Parathyroid adenoma (tissue), 2 donors: ENCODE data around the gene IRAK1BP1.

ENCODE experiments used
- H2AFZ ChIP-seq: fragments of 300-600 bp; sonication (generic); one replicate; pipeline ENCODE4 v1.7.0; 2017; ENCODE audit warnings: antibody characterized with exemption, mild to moderate bottlenecking
- H3K27ac ChIP-seq: fragments of 300-600 bp; sonication (generic); one replicate; pipeline ENCODE4 v1.7.0; 2017
- H3K27me3 ChIP-seq: fragments of 300-600 bp; sonication (generic); one replicate; pipeline ENCODE4 v1.7.0; 2017; ENCODE audit warnings: low read length; ENCODE audit not compliant: control insufficient read depth, insufficient read depth
- H3K36me3 ChIP-seq: fragments of 300-600 bp; sonication (generic); one replicate; pipeline ENCODE4 v1.7.0; 2017; ENCODE audit warnings: low read length; ENCODE audit not compliant: control insufficient read depth, insufficient read depth
- H3K4me1 ChIP-seq: fragments of 300-600 bp; sonication (generic); one replicate; pipeline ENCODE4 v1.7.0; 2017; ENCODE audit warnings: control low read depth
- H3K4me2 ChIP-seq: fragments of 300-600 bp; sonication (generic); one replicate; pipeline ENCODE4 v1.7.0; 2017; ENCODE audit warnings: low read length
- H3K4me3 ChIP-seq: fragments of 300-600 bp; sonication (generic); one replicate; pipeline ENCODE4 v1.7.0; 2017; ENCODE audit warnings: low read depth, low read length
- H3K79me2 ChIP-seq: fragments of 300-600 bp; sonication (generic); one replicate; pipeline ENCODE4 v1.7.0; 2017; ENCODE audit warnings: control low read depth
- H3K9ac ChIP-seq: fragments of 300-600 bp; sonication (generic); one replicate; pipeline ENCODE4 v1.7.0; 2017; ENCODE audit warnings: mild to moderate bottlenecking
- H3K9me3 ChIP-seq: fragments of 300-600 bp; sonication (generic); one replicate; pipeline ENCODE4 v1.7.0; 2017; ENCODE audit warnings: low read length; ENCODE audit not compliant: control insufficient read depth
- TF ChIP-seq, protein P1 (sequence below): fragments of 300-600 bp; sonication (generic); IDR thresholded peaks from one replicate; pipeline ENCODE4 v1.7.0; 2017; ENCODE audit warnings: antibody characterized with exemption, mild to moderate bottlenecking
- donor health status: primary hyperparathyroidism.

The IRAK1BP1 gene

DNA sequence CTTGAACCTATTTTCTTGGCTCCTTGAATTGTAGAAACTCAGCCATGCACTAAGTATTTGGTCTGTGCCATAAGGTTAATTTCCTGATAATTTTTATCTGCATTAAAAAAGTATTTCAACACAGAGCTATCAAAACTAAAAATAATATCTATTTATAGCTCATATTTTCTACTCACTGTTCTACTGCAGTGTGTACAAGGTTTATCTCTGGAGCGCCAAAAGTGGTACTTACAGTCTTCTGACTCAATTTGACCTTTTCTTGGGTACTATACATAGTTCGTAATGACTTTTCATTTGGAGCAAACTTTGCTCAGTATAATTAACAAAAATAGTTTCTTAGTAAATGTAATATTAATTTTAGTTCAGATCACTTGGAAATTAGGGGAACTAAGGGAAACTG is 69.2 kb downstream of the IRAK1BP1 start:
- no peaks in the 10 kb centered on the region for H3K79me2 ChIP-seq
- no peak overlapping the region for H3K4me3 ChIP-seq
- TF ChIP-seq, protein P1, sequence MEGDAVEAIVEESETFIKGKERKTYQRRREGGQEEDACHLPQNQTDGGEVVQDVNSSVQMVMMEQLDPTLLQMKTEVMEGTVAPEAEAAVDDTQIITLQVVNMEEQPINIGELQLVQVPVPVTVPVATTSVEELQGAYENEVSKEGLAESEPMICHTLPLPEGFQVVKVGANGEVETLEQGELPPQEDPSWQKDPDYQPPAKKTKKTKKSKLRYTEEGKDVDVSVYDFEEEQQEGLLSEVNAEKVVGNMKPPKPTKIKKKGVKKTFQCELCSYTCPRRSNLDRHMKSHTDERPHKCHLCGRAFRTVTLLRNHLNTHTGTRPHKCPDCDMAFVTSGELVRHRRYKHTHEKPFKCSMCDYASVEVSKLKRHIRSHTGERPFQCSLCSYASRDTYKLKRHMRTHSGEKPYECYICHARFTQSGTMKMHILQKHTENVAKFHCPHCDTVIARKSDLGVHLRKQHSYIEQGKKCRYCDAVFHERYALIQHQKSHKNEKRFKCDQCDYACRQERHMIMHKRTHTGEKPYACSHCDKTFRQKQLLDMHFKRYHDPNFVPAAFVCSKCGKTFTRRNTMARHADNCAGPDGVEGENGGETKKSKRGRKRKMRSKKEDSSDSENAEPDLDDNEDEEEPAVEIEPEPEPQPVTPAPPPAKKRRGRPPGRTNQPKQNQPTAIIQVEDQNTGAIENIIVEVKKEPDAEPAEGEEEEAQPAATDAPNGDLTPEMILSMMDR: no peak
- H3K36me3 ChIP-seq: no peaks in the 10 kb centered on the region
- no peak overlapping the region for H2AFZ ChIP-seq
- no peak overlapping the region for H3K27ac ChIP-seq
- H3K9ac ChIP-seq: no peak overlapping the region
- no peaks in the 10 kb centered on the region for H3K27me3 ChIP-seq
- H3K4me1 ChIP-seq: no peaks in the 10 kb centered on the region
- H3K9me3 ChIP-seq: no peaks in the 10 kb centered on the region
- H3K4me2 ChIP-seq: no peak overlapping the region

DNA sequence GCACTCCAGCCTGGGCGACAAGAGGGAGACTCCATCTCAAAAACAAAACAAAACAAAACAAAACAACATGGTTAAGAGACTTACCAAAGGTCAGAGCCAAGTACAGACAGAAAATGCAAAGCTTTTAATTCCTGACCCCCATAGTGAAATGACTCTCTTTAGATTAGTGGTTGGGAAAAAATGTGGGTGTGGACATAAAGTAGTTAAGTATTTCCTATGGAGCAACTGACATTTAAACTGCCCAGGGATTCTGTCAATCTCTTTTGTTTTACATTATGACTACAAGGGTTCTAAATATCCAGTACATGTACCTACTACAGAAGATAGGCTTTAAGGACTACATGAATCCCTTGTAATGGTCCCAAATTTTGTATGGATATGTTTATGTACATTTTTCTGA is 75.1 kb downstream of the IRAK1BP1 start:
- Histone ChIP-seq H3K4me2 (no peak overlapping the region), H3K9ac (no peak overlapping the region), H3K9me3 (no peaks in the 10 kb centered on the region), H3K79me2 (no peaks in the 10 kb centered on the region), H3K27ac (no peak overlapping the region), H3K4me1 (no peaks in the 10 kb centered on the region), H3K4me3 (no peak overlapping the region), H3K27me3 (no peaks in the 10 kb centered on the region), H2AFZ (no peak overlapping the region), H3K36me3 (no peaks in the 10 kb centered on the region)
- TF ChIP-seq, protein P1: no peak

DNA sequence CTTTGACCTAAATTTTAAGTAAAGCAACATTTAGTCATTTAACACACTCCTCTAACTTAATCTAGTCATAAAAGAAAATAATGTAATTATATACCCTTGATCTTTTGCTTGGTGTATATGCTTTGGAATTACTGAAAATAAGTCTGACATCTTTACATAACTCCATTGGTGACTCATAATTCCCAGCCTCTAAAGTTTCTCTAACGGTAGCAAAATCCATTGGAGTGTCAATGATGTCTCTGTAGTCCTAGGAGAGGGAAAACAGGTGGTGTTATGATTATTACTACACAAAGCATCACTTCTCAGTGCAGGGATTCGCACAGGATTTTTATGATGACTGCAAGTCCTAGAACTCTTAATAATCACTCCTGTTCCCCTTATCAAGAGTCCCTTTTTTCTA is 80.2 kb downstream of the IRAK1BP1 start:
- Histone ChIP-seq H3K79me2 (peaks cover 2% of the 10 kb centered on the region), H3K4me2 (no peak overlapping the region), H3K4me1 (no peaks in the 10 kb centered on the region), H3K27me3 (no peaks in the 10 kb centered on the region), H3K36me3 (no peaks in the 10 kb centered on the region), H2AFZ (no peak overlapping the region), H3K9me3 (no peaks in the 10 kb centered on the region), H3K4me3 (no peak overlapping the region), H3K9ac (no peak overlapping the region), H3K27ac (no peak overlapping the region)
- TF ChIP-seq, protein P1: no peak

- H3K27me3 ChIP-seq: no peaks in the 10 kb centered on the region
- no peaks in the 10 kb centered on the region for H3K4me1 ChIP-seq
- H3K9ac ChIP-seq: no peak overlapping the region
- no peaks in the 10 kb centered on the region for H3K9me3 ChIP-seq
- TF ChIP-seq, protein P1: no peak
- no peak overlapping the region for H2AFZ ChIP-seq
- H3K4me2 ChIP-seq: no peak overlapping the region
- H3K79me2 ChIP-seq: peaks cover 2% of the 10 kb centered on the region
- no peak overlapping the region for H3K4me3 ChIP-seq
- H3K36me3 ChIP-seq: no peaks in the 10 kb centered on the region
- no peak overlapping the region for H3K27ac ChIP-seq
These were observed 80.6 kb downstream of the IRAK1BP1 start for GRCh38 chr6:78947962-78948361.

DNA sequence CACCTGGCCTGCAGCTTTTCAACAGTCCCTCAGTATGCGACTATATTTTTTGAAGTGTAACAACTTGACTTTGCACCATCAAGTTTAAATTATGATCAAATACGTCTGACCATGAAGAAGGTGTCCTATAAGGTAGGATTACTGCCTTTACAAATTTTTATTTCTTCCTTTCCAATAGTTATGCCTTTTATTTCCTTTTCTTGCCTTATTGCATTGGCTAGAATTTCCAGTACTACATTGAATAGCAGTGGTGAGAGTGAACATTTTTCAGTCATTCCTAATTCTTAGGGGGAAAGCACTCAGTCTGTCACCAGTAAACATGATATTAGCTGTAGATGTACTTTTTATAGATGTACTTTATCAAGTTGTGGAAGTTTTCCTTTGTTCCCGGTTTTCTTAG is 81.4 kb downstream of the IRAK1BP1 start:
- no peak overlapping the region for H3K27ac ChIP-seq
- no peaks in the 10 kb centered on the region for H3K9me3 ChIP-seq
- H3K27me3 ChIP-seq: no peaks in the 10 kb centered on the region
- TF ChIP-seq, protein P1: no peak
- no peak overlapping the region for H3K9ac ChIP-seq
- H3K36me3 ChIP-seq: no peaks in the 10 kb centered on the region
- H3K4me3 ChIP-seq: no peak overlapping the region
- H3K79me2 ChIP-seq: peaks cover 2% of the 10 kb centered on the region
- H2AFZ ChIP-seq: no peak overlapping the region
- H3K4me2 ChIP-seq: no peak overlapping the region
- no peaks in the 10 kb centered on the region for H3K4me1 ChIP-seq
